Measurements from ENCODE around the gene GRK3.

DNA sequence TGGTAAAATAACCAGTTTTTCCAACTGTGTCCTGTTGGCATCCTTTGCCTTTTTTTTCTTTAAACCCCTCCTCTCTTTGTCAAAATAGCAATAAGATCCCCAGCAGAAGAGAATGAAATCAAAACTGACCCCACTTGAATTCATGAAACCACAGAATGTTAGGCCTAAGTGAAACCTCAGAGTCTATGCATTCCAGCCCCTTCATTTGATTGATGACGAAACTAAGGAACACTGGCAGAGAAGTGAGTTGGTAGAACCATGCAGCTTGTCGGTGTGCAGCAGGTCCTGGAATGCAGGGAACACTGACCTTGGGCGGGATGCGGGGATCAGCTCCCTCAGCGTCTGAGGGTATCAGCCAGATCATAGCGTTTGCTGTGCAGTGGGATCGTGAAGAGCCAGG, 57.5 kb downstream of the GRK3 start:
- TF ChIP-seq, protein P1, sequence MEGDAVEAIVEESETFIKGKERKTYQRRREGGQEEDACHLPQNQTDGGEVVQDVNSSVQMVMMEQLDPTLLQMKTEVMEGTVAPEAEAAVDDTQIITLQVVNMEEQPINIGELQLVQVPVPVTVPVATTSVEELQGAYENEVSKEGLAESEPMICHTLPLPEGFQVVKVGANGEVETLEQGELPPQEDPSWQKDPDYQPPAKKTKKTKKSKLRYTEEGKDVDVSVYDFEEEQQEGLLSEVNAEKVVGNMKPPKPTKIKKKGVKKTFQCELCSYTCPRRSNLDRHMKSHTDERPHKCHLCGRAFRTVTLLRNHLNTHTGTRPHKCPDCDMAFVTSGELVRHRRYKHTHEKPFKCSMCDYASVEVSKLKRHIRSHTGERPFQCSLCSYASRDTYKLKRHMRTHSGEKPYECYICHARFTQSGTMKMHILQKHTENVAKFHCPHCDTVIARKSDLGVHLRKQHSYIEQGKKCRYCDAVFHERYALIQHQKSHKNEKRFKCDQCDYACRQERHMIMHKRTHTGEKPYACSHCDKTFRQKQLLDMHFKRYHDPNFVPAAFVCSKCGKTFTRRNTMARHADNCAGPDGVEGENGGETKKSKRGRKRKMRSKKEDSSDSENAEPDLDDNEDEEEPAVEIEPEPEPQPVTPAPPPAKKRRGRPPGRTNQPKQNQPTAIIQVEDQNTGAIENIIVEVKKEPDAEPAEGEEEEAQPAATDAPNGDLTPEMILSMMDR (IDR thresholded peaks at IDR 0.05 in 2 of 3, conservative IDR thresholded peaks at IDR 0.05 in 1 of 3; ENCODE audit: control insufficient read depth in 2 of 3, extremely low read depth in 1 of 3, insufficient read depth in 1 of 3, low read depth in 3 of 3, low read length in 3 of 3), result no peak
- no peak for TF ChIP-seq TAF1 (IDR thresholded peaks at IDR 0.05; ENCODE audit: borderline replicate concordance, low read depth, low read length)
- TF ChIP-seq ASH2L (IDR thresholded peaks at IDR 0.05; ENCODE audit: borderline replicate concordance, low read depth), result no peak
- no peak for TF ChIP-seq EP300 (IDR thresholded peaks at IDR 0.05; ENCODE audit: borderline replicate concordance in 1 of 2, control insufficient read depth in 1 of 2, low read depth in 2 of 2, low read length in 2 of 2)
- no peak for TF ChIP-seq STAT1 (conservative IDR thresholded peaks at IDR 0.05)
- no peak for TF ChIP-seq MYC (IDR thresholded peaks at IDR 0.05; ENCODE audit: insufficient read depth, insufficient read length, insufficient replicate concordance, low read length, severe bottlenecking)

Data from GM12878 (cell line).